Measurements from ENCODE around the gene C6orf47. TPM values are rescaled to one million over a fixed set of nuclear protein-coding genes. Genes with fewer than 3 reads are reported as not detected.

C6orf47 gene
- total and polyA plus RNA-seq, 2 of the 13 experiments (the other 11 are each of a cell fraction or from before 2014, with no cell fraction given), result 1.7 to 18.1 TPM

- intact Hi-C loops (cut with micrococcal nuclease; ENCODE audit: unreplicated experiment) (no loop called here), in situ Hi-C loops (cut with HindIII; ENCODE audit: extremely low pct_ligation_motif_present, low pct_unique_long_range_greater_than_20kb) (no loop called here)
- peaks cover 70 to 95% of the 10 kb centered on the region in 2 experiments for H3K36me3 ChIP-seq (replicated peaks in 1 of 2; ENCODE audit: control insufficient read depth in 1 of 2, insufficient read depth in 2 of 2, low read length in 2 of 2)
- ChIA-PET CTCF (ENCODE audit: low intra/inter-chr PET ratio, low total read pairs) (no interaction called here), POLR2A (interaction anchor here (3.4 kb wide), 1 partner anchor 25 kb away, joined by 11 read pairs; the partner anchor contains the start of gene BAG6)
- no peaks in the 10 kb centered on the region for H3K9me3 ChIP-seq (ENCODE audit: low read length)
- ATAC-seq (no peak), FAIRE-seq (no peak), DNase-seq (ENCODE audit: low spot score) (no peak)
- peaks cover 11% of the 10 kb centered on the region for H3K4me1 ChIP-seq (ENCODE audit: insufficient read depth, low read length)
- H3K27me3 ChIP-seq (ENCODE audit: control insufficient read depth in 1 of 2, insufficient read depth in 2 of 2, low read length in 2 of 2), result no peaks in the 10 kb centered on the region
- H3K79me2 ChIP-seq (ENCODE audit: insufficient read depth, low read length), result peaks cover 25% of the 10 kb centered on the region
- no peak for TF ChIP-seq HNRNPH1 (optimal IDR thresholded peaks at IDR 0.05; ENCODE audit: low read depth, low read length)
- no peak for TF ChIP-seq ETS1 (CRISPR knock-in tag; IDR thresholded peaks at IDR 0.05)
- no peak for TF ChIP-seq ARID2 (CRISPR knock-in tag; IDR thresholded peaks at IDR 0.05; ENCODE audit: borderline replicate concordance)
- TF ChIP-seq ARNTL (CRISPR knock-in tag; IDR thresholded peaks at IDR 0.05), result no peak
- no peak for TF ChIP-seq ZNF562 (CRISPR knock-in tag; IDR thresholded peaks at IDR 0.05; ENCODE audit: borderline replicate concordance)
- TF ChIP-seq PATZ1 (CRISPR knock-in tag; IDR thresholded peaks at IDR 0.05), result no peak
- no peak for TF ChIP-seq ZFAT (CRISPR knock-in tag; conservative IDR thresholded peaks at IDR 0.05)
- no peak for TF ChIP-seq CBX5 (CRISPR knock-in tag; IDR thresholded peaks at IDR 0.05; ENCODE audit: borderline replicate concordance)
- TF ChIP-seq ZGPAT (CRISPR knock-in tag; IDR thresholded peaks at IDR 0.05), result no peak
- TF ChIP-seq ZNF577 (CRISPR knock-in tag; IDR thresholded peaks at IDR 0.05; ENCODE audit: borderline replicate concordance, low read depth), result no peak
- no peak for TF ChIP-seq MBNL3 (CRISPR knock-in tag; conservative IDR thresholded peaks at IDR 0.05)
- TF ChIP-seq CREB3 (CRISPR knock-in tag; IDR thresholded peaks at IDR 0.05), result no peak
- peaks cover 11% of the 10 kb centered on the region; the same call in 1 of the 2 replicates for H4K20me1 ChIP-seq (ENCODE audit: insufficient read depth, low read length)
- H3K4me3 ChIP-seq (replicated peaks in 1 of 3; ENCODE audit: insufficient read depth in 1 of 3, low read depth in 2 of 3, low read length in 3 of 3), result no peak overlapping the region
- no peak overlapping the region for H2AFZ ChIP-seq (ENCODE audit: low read length)
- no peak overlapping the region for H3K9ac ChIP-seq (ENCODE audit: insufficient read depth, low read depth, low read length)
- H3K27ac ChIP-seq (ENCODE audit: extremely low read length, insufficient read depth, low read length), result no peak overlapping the region
- no peak overlapping the region for H3K4me2 ChIP-seq (ENCODE audit: low read depth, low read length)
- WGBS (ENCODE audit: low lambda C conversion rate), result 97% methylated on average over 10 of the region's 10 CpGs
- no TSS peak for BruUV-seq (replicated peaks)
Measured at GRCh38 chr6:31626952-31627351, 33.6 kb downstream of the C6orf47 start.

Measured in HepG2 (cell line).